ENCODE results near the gene HTR4. TPM values are rescaled to one million over a fixed set of nuclear protein-coding genes. Genes with fewer than 3 reads are reported as not detected.

Gene HTR4
- polyA plus RNA-seq, 1 experiment = not detected

GRCh38 chr5:148455185-148455584, 199.1 kb downstream of the HTR4 start:
- ChIA-PET POLR2A (no interaction called here), CTCF (interaction anchor here (0.6 to 7.9 kb wide), 2 partner anchors 12 to 19 kb away, joined by 3 to 36 read pairs; no protein-coding TSS in a partner anchor)
- no peak for TF ChIP-seq CTCF (IDR thresholded peaks at IDR 0.05; ENCODE audit: insufficient read depth, low read depth, low read length)
- H3K4me3 ChIP-seq (ENCODE audit: low read depth, low read length) = no peak overlapping the region
- peaks cover 1% of the 10 kb centered on the region; the same call in 1 of the 2 replicates for H3K27me3 ChIP-seq (ENCODE audit: control insufficient read depth, insufficient read depth, low read length)
- DNase-seq (ENCODE audit: low read depth) = no peak
- H3K36me3 ChIP-seq (ENCODE audit: control insufficient read depth, insufficient read depth, low read length) = no peaks in the 10 kb centered on the region

- H3K4me3 ChIP-seq (ENCODE audit: low read depth, low read length) = no peak overlapping the region
- ChIA-PET POLR2A (no interaction called here), CTCF (interaction anchor here (7.9 kb wide), 1 partner anchor 12 kb away, joined by 36 read pairs; no protein-coding TSS in a partner anchor)
- H3K36me3 ChIP-seq (ENCODE audit: control insufficient read depth, insufficient read depth, low read length) = no peaks in the 10 kb centered on the region
- no peak for TF ChIP-seq CTCF (IDR thresholded peaks at IDR 0.05; ENCODE audit: insufficient read depth, low read depth, low read length)
- no peak for DNase-seq (ENCODE audit: low read depth)
- H3K27me3 ChIP-seq (ENCODE audit: control insufficient read depth, insufficient read depth, low read length) = peaks cover 1% of the 10 kb centered on the region; the same call in 1 of the 2 replicates
Observed at GRCh38 chr5:148454576-148454975, 199.8 kb downstream of the HTR4 start.

- H3K36me3 ChIP-seq (ENCODE audit: control insufficient read depth, insufficient read depth, low read length) = no peaks in the 10 kb centered on the region
- ChIA-PET POLR2A (no interaction called here), CTCF (interaction anchor here (1.5 to 7.9 kb wide), 2 partner anchors 10 to 30 kb away, joined by 3 to 36 read pairs; no protein-coding TSS in a partner anchor)
- DNase-seq (ENCODE audit: low read depth) = no peak
- no peaks in the 10 kb centered on the region; the same call in 1 of the 2 replicates for H3K27me3 ChIP-seq (ENCODE audit: control insufficient read depth, insufficient read depth, low read length)
- TF ChIP-seq CTCF (IDR thresholded peaks at IDR 0.05; ENCODE audit: insufficient read depth, low read depth, low read length) = no peak
- no peak overlapping the region for H3K4me3 ChIP-seq (ENCODE audit: low read depth, low read length)
Observed at GRCh38 chr5:148452499-148453193, 201.7 kb downstream of the HTR4 start.

GRCh38 chr5:148446611-148447010, 207.7 kb downstream of the HTR4 start:
- Histone ChIP-seq H3K4me3 (ENCODE audit: low read depth, low read length) (no peak overlapping the region), H3K36me3 (ENCODE audit: control insufficient read depth, insufficient read depth, low read length) (peaks cover 3% of the 10 kb centered on the region; the same call in 1 of the 2 replicates), H3K27me3 (ENCODE audit: control insufficient read depth, insufficient read depth, low read length) (no peaks in the 10 kb centered on the region; the same call in 1 of the 2 replicates)
- no peak for DNase-seq (ENCODE audit: low read depth)
- POLR2A ChIA-PET = no interaction called here
- TF ChIP-seq CTCF (IDR thresholded peaks at IDR 0.05; ENCODE audit: insufficient read depth, low read depth, low read length) = no peak
- CTCF ChIA-PET = interaction anchor here (10.0 kb wide), 1 partner anchor 284 kb away, joined by 114 read pairs; no protein-coding TSS in a partner anchor

- no peak for TF ChIP-seq CTCF (IDR thresholded peaks at IDR 0.05; ENCODE audit: insufficient read depth, low read depth, low read length)
- POLR2A ChIA-PET = no interaction called here
- Histone ChIP-seq H3K27me3 (ENCODE audit: control insufficient read depth, insufficient read depth, low read length) (no peaks in the 10 kb centered on the region), H3K36me3 (ENCODE audit: control insufficient read depth, insufficient read depth, low read length) (peaks cover 3% of the 10 kb centered on the region; the same call in 1 of the 2 replicates), H3K4me3 (ENCODE audit: low read depth, low read length) (no peak overlapping the region)
- no peak for DNase-seq (ENCODE audit: low read depth)
- CTCF ChIA-PET = interaction anchor here (0.7 to 10.0 kb wide), 3 partner anchors 285 to 589 kb away, joined by 4 to 114 read pairs (median 4); no protein-coding TSS in a partner anchor
Observed at GRCh38 chr5:148445578-148445977, 208.7 kb downstream of the HTR4 start.

Measured in BJ (cell line).